ENCODE data around the gene FOXP4. TPM values are rescaled to one million over a fixed set of nuclear protein-coding genes. Genes with fewer than 3 reads are reported as not detected.
A peak's percentile ranks its signal among the peaks of the same experiment; 100 is the strongest.

Gene FOXP4
- total RNA-seq, 1 donor from 2014 or later, result 2.7 TPM

DNA sequence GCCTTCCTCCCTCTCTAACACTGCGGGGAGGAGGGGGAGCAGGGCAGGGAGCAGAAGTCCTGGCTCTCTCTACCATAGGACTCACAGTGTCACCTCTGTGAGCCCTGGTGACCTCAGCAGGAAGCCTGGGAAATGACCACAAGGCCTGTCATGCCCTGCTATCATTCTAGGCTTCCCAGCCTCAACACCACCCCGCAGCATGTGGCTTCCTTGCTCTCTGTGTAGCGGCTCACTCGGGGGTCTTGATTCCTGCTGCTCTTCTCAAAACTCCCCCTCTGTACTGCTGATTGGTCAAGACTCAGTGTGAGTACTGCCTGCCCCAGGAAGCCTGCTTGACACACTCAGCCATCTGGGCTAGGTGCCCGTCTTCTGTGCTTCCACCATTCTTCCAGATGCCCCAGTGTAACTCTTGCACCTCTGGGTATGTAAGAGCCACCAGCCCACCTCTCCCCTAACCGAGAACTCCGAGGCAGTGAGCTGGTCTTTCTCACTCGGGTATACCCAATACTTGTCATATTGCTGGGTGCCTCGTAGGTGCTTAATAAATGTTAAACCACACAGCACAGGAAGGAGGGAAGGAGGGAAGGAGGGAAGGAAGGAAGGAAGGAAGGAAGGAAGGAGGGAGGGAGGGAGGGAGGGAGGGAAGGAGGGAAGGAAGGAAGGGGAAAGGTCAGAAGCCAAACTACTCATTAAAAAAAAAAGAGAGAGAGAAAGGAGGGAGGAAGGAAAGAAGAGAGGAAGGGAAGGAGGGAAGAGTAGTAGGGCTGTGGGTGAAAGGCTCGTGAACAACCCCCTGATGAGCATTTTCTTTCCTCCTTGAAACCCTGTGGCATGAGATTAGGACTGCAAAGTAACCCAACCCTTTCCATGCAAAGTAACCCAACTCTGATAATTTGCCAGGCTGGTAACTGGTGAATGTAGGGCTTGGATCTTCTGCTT, 97.0 kb downstream of the FOXP4 start:
- H3K4me1 ChIP-seq, result peaks cover 48% of the 10 kb centered on the region
- TF ChIP-seq, protein P1, sequence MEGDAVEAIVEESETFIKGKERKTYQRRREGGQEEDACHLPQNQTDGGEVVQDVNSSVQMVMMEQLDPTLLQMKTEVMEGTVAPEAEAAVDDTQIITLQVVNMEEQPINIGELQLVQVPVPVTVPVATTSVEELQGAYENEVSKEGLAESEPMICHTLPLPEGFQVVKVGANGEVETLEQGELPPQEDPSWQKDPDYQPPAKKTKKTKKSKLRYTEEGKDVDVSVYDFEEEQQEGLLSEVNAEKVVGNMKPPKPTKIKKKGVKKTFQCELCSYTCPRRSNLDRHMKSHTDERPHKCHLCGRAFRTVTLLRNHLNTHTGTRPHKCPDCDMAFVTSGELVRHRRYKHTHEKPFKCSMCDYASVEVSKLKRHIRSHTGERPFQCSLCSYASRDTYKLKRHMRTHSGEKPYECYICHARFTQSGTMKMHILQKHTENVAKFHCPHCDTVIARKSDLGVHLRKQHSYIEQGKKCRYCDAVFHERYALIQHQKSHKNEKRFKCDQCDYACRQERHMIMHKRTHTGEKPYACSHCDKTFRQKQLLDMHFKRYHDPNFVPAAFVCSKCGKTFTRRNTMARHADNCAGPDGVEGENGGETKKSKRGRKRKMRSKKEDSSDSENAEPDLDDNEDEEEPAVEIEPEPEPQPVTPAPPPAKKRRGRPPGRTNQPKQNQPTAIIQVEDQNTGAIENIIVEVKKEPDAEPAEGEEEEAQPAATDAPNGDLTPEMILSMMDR (IDR thresholded peaks at IDR 0.05), result no peak
- TF ChIP-seq EZH2phosphoT487 (IDR thresholded peaks at IDR 0.05) (no peak), EZH2 (IDR thresholded peaks at IDR 0.05) (no peak)
- H4K20me1 ChIP-seq (ENCODE audit: low read depth), result peaks cover 69% of the 10 kb centered on the region
- peaks cover 21% of the 10 kb centered on the region for H3K79me2 ChIP-seq (ENCODE audit: low read depth)
- no peak overlapping the region for H3K27ac ChIP-seq
- H3K9me3 ChIP-seq (ENCODE audit: low read depth), result no peaks in the 10 kb centered on the region
- H3K4me1 Mint-ChIP-seq, result peaks cover 64% of the 10 kb centered on the region
- peak overlapping the region; percentile 75 for H3K4me2 ChIP-seq
- H3K36me3 ChIP-seq, result no peaks in the 10 kb centered on the region
- H3K27me3 ChIP-seq, result peaks cover 25% of the 10 kb centered on the region
- no peak overlapping the region for H2AFZ ChIP-seq (replicated peaks)
- no peak overlapping the region for H3K4me3 Mint-ChIP-seq
- peak overlapping the region; percentile 68 for H3K27ac Mint-ChIP-seq
- H3F3A ChIP-seq (ENCODE audit: low read depth), result peaks cover 21% of the 10 kb centered on the region
- peaks cover 30% of the 10 kb centered on the region for H3K36me3 Mint-ChIP-seq
- H3K4me3 ChIP-seq, result no peak overlapping the region
- no peaks in the 10 kb centered on the region for H3K9me3 Mint-ChIP-seq
- no peak overlapping the region for H3K9ac ChIP-seq
- peaks cover 20% of the 10 kb centered on the region for H3K27me3 Mint-ChIP-seq (ENCODE audit: insufficient read depth, low read depth)
- no peak for DNase-seq (ENCODE audit: low spot score)

DNA sequence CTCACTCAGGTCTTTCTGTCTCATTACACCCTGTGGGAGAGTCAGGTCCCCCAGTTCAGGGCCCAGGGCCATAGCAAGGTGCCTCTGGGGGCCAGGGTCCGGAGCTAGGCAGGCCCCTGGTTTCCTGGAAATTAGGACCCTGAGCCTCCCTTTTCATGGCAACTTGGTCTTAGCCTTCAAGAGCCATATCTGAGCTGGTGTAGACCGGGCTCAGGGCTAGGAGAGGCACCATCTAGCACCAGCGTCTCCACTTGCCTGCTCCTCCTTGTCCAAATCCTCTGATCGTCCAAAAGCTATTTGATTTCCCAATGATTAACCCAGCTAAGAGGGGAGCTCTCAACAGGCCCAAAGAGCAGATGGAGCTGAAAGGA, 97.7 kb downstream of the FOXP4 start:
- peak overlapping the region; percentile 75 for H3K4me2 ChIP-seq
- no peaks in the 10 kb centered on the region for H3K9me3 ChIP-seq (ENCODE audit: low read depth)
- H3F3A ChIP-seq (ENCODE audit: low read depth), result peaks cover 21% of the 10 kb centered on the region
- Mint-ChIP-seq H3K4me3 (peak overlapping the region; percentile 46), H3K27me3 (ENCODE audit: insufficient read depth, low read depth) (peaks cover 18% of the 10 kb centered on the region), H3K4me1 (peaks cover 64% of the 10 kb centered on the region), H3K9me3 (no peaks in the 10 kb centered on the region), H3K36me3 (peaks cover 31% of the 10 kb centered on the region), H3K27ac (no peak overlapping the region)
- peaks cover 48% of the 10 kb centered on the region for H3K4me1 ChIP-seq
- TF ChIP-seq EZH2phosphoT487 (IDR thresholded peaks at IDR 0.05) (no peak), EZH2 (IDR thresholded peaks at IDR 0.05) (no peak)
- TF ChIP-seq, protein P1 (IDR thresholded peaks at IDR 0.05), result no peak
- no peaks in the 10 kb centered on the region for H3K36me3 ChIP-seq
- H2AFZ ChIP-seq (replicated peaks), result no peak overlapping the region
- no peak overlapping the region for H3K27ac ChIP-seq
- DNase-seq (ENCODE audit: low spot score), result no peak
- peaks cover 69% of the 10 kb centered on the region for H4K20me1 ChIP-seq (ENCODE audit: low read depth)
- no peak overlapping the region for H3K9ac ChIP-seq
- H3K27me3 ChIP-seq, result peaks cover 20% of the 10 kb centered on the region
- H3K4me3 ChIP-seq, result no peak overlapping the region
- H3K79me2 ChIP-seq (ENCODE audit: low read depth), result peaks cover 21% of the 10 kb centered on the region

DNA sequence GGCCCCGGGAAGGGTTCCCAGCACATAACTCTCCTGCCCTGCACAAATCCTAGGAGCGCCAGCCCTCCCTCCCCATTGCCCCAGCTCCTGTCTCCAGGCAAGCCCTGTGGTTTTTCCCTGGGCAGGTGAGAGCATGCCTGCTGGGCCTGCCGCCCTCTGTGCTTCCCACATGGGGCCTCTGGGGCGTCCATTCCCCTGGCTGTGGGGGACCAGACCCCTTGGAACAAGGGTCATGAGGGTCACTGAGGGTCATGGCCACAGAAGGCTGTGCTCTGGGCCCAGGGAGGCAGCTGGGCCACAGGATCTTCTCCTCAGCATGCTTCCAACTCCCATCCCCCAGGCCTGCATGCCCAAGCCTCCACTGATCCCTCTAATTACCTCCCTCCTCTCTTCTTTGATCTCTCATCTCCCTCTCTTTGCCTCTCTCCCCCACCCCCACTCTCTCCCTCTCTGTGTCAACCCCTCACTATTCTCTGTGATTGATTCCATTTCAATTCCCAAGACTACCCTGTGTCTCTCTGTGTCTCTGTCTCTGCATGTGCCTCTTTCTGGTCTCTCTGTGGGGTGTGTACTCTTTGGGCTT, 98.2 kb downstream of the FOXP4 start:
- H3K4me1 Mint-ChIP-seq, result peaks cover 60% of the 10 kb centered on the region
- H2AFZ ChIP-seq (replicated peaks), result no peak overlapping the region
- H3K9me3 Mint-ChIP-seq, result no peaks in the 10 kb centered on the region
- peaks cover 20% of the 10 kb centered on the region for H3K79me2 ChIP-seq (ENCODE audit: low read depth)
- peak overlapping the region; percentile 73 for H3K4me3 Mint-ChIP-seq
- H3K27me3 Mint-ChIP-seq (ENCODE audit: insufficient read depth, low read depth), result peaks cover 16% of the 10 kb centered on the region
- peaks cover 46% of the 10 kb centered on the region for H3K4me1 ChIP-seq
- TF ChIP-seq EZH2phosphoT487 (IDR thresholded peaks at IDR 0.05) (no peak), EZH2 (IDR thresholded peaks at IDR 0.05) (no peak)
- TF ChIP-seq, protein P1 (IDR thresholded peaks at IDR 0.05), result no peak
- peaks cover 18% of the 10 kb centered on the region for H3K27me3 ChIP-seq
- peaks cover 35% of the 10 kb centered on the region for H3K36me3 Mint-ChIP-seq
- peaks cover 21% of the 10 kb centered on the region for H3F3A ChIP-seq (ENCODE audit: low read depth)
- H3K9ac ChIP-seq, result no peak overlapping the region
- DNase-seq (ENCODE audit: low spot score), result peak; percentile 71
- H3K4me2 ChIP-seq, result peak overlapping the region; percentile 75
- peaks cover 68% of the 10 kb centered on the region for H4K20me1 ChIP-seq (ENCODE audit: low read depth)
- peak overlapping the region; percentile 92 for H3K27ac Mint-ChIP-seq
- no peak overlapping the region for H3K27ac ChIP-seq
- H3K9me3 ChIP-seq (ENCODE audit: low read depth), result no peaks in the 10 kb centered on the region
- H3K4me3 ChIP-seq, result peak overlapping the region; percentile 16
- no peaks in the 10 kb centered on the region for H3K36me3 ChIP-seq

All from neural progenitor cell (in vitro differentiated cells).